ENCODE data around the gene PEDS1.
"Not testable (repeated sequence)": the region's sequence is repeated elsewhere in the genome, so short reads cannot be mapped to it uniquely, and the experiment has no call there.

Gene PEDS1

GRCh38 chr20:50190251-50191064 lies 36.9 kb upstream of the PEDS1 start, which contains the start of gene CEBPB:
Gene CEBPB (plus strand): TSS chr20:50190830. CDS start chr20:50191034, 204 bp downstream.
- peak; percentile 88 to 91 for DNase-seq

- DNase-seq = peak in 1 of 2 donors; percentile 33
Observed at GRCh38 chr20:50189681-50190250, 36.2 kb upstream of the PEDS1 start.

GRCh38 chr20:50188879-50189680 lies 35.6 kb upstream of the PEDS1 start:
- peak; percentile 40 to 85 for DNase-seq

DNA sequence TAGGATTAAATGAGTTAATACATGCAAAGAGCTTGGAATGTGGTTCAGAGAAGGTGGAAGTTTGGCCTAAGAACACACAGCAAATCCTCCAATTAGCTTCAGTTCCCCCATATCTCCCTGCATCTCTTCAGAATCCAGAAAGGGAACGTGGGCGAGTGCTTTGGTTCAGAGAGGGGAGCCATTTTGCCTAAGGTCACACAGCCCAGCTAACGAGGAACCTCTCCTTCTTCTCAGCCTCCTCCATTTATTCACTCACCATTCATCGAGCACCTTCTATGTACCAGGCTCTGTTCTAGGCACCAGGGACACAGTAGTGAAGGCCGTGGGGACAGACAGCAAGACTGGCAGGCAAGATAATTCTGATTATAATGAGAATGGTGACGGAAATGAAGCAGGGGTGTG lies 34.8 kb upstream of the PEDS1 start:
- no peak for DNase-seq

DNA sequence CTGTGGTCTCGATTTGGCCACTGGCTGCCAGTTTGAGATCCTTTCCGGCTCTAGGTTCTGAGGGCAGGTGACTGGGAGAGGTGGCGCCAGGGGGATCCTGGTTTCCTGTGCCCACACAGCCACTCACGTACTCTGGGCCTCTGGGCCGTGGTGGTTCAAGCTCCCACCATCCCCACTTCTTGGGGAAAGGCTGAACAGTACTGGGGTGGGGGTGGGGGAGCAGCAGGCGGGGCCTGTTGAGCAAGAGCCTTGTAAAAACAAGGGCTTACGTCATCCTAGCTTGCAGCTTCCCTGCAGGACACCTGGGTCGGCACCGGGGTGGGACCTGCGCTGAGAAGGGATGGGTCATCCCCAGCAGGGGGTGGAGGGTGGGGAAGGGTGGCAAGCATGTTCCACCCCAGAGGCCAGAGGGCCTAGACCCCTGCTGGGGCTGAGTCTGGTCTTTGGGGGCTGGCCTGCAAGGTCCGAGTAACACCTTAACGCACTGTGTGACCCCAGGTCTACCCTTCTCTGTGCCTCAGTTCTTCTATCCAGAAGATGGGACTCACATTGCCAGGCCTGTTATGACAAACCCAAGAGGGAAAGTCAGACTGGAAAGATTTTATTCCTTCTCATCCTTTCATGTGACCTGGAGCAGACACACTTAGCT lies 34.0 kb upstream of the PEDS1 start:
- DNase-seq = no peak

DNA sequence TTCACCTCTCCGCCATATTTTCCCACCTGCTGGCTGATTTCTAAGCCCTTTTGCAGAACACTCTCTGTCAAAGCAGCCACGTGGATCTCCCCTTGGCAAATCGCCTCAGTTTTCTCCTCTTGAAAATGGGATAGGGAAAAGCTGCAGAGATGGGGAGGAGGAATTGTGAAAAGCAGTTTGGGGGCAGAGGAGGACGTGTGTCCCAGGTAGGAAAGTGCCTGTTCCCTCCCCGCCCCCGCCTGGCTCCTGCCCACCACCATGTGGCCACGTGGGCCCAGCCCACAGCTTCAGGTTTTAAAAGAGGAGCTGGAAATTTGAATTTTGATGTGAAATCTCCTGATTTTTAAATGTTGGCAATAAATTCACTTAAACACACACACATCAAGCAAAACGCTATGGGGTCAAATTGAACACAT lies 33.5 kb upstream of the PEDS1 start:
- no peak for DNase-seq

DNA sequence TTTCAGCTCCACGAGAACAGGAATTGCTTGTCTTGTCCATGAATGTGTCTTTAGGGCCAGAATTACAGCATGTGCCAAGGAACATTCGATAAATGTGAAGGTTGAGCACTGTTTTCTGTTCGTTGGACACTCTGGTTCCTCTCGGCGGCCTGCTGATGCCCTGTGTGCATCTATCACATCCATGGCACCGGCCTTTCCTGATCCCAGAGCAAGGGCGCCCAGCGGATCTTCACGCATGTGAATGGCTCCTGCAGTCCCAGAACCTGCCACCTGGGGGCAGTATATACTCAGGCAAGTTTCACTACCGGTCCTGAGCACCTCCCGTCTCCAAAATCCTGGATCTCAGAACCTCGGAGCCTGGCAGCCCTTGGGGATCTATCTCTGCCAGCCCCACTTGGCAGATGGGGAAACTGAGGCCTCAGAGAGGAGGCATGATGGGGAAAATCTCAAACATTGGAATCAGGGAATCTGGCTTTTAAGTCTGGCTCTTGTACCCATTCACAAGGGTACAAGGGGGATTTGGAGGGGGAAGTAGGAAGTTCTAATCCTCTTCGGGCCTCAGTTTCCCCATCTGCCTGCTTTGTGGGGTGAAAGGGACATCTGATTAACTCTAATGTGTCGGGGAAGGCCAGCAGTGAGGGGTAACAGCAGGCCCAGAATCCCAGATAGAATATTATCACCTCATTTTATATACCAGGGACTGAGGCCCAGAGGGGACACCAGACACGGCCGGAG lies 32.8 kb upstream of the PEDS1 start:
- DNase-seq = peak; percentile 67 to 100

DNA sequence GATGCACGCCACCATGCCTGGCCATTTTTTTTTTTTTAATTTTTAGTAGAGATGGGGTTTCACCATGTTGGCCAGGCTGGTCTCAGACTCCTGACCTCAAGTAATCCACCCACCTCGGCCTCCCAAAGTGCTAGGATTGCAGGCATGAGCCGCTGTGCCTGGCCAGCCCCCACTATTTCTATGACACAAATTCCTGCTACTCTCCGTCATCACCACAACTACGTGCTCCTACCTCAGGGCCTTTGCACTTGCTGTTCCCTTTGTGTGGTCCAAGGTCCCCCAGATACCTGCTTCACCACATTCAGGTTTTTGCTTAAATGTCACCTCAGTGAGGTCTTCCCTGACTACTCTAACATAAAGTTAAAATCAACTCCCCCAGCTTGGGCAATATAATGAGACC lies 31.9 kb upstream of the PEDS1 start:
- no peak for DNase-seq

DNA sequence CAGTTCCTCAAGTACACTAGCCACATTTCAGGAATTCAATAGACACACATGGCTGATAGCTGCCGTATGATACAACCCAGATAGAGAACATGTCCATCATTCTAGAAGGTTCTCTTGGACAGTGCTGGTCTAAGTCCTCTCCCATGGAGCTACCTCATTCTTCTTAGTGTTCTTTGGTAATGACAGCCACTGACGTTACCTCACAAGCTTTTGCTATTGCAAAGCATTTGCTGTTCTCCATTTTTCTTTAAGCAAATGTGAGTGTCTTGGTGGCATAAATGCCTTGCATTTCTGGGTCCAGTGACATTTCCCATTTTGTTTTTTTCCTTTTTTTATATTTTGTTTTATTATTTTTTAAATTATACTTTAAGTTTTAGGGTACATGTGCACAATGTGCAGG lies 28.8 kb upstream of the PEDS1 start:
- peak; percentile 68 to 76 for DNase-seq

- no peak for DNase-seq
Observed at GRCh38 chr20:50181344-50181743, 27.8 kb upstream of the PEDS1 start.

DNA sequence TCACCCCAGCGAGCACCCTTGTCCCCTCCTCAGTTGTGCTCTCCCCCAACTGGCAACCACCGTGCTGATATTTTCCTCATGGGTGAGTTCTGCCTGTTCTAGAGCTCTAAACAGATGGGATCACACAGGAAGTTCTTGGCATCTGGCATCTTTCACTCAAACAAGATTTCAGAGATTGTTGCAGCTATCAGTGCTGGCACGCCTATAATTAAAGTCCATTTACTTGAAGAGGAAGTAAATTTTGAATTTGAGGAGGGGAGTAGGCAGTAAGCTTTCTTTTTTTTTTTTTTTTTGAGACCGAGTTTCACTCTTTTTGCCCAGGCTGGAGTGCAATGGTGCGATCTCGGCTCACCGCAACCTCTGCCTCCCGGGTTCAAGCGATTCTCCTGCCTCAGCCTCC lies 25.1 kb upstream of the PEDS1 start:
- DNase-seq = not testable (repeated sequence)

DNA sequence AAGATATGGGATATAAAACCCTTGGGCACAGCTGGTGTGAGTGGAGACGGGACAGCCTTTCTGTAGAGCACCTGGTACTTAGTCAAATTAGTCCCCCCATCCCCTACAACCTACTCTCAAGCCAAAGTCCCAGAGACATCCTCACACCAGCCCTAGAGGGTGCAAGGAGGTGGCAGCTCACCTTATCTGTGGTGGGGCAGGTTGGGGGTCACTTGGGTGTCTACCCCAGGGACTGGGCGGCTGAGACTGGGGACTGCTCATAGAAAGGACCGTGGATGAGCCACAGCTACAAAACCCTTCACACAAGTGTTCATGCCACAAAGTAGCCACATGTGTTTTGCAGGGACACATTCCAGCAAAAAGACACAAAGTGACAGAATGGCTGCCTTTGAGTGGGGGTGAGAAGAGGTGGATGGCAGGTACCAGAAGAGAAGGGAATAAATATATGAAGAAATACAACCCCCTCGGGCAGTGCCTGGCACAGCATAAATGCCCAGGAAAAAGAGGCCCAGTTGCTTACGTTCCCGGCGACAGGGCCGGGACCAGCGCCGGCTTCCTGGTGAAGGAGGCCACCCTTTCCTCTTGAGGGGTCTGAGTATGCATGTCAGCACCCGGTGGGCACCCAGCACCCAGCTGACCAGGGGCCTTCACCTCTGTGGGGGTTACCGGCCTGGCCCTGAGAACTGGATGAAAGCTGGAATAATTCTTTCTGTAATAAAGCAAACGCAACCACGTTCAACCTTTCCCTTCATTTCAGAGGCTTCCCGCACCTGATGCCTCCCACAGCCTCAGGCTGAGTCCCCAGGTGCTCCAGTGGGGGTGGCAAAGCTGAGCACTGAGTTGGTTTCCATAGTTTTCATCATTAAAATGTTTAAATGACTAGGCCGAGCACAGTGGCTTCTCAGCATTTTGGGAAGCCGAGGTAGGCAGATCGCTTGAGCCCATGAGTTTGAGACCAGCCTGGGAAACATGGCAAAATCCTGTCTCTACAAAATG lies 22.7 kb upstream of the PEDS1 start:
- no peak for DNase-seq

GRCh38 chr20:50174456-50174855 lies 20.9 kb upstream of the PEDS1 start:
- DNase-seq = no peak

GRCh38 chr20:50172347-50173013 lies 19.0 kb upstream of the PEDS1 start:
- DNase-seq = peak; percentile 58 to 64

DNA sequence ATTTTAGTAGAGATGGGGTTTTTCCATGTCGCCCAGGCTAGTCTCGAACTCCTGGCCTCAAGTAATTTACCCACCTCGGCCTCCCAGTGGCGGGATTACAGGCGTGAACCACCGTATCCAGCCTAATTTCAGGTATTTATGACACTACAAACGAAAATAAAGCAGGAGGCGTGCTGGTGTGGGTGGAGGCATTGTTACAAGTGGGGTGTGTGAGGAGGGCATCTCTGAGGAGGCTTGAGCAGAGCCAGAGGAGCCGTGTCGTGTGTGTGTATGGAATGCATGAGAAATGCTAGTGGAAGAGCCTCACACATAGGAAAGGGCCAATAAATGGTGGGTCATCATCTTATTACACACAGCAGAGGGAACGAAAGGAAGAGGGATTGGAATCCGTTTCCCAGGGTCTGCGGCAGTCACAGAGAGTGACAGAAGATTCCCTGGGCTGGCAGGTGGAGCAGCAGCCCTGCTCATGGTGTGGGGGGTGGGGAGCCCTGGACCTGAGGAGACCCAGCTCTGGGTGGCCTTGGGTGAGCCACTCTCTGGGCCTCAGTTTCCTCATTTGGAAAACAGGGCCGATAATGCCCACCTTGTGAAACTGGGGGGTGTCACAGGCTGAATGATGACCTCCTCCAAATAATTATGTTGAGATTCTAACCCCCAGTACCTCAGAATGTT lies 17.2 kb upstream of the PEDS1 start:
- no peak for DNase-seq

- peak; percentile 71 to 99 for DNase-seq
Observed at GRCh38 chr20:50169329-50169823, 15.9 kb upstream of the PEDS1 start.

- peak; percentile 99 for DNase-seq
Observed at GRCh38 chr20:50165684-50166554, 12.4 kb upstream of the PEDS1 start.

DNA sequence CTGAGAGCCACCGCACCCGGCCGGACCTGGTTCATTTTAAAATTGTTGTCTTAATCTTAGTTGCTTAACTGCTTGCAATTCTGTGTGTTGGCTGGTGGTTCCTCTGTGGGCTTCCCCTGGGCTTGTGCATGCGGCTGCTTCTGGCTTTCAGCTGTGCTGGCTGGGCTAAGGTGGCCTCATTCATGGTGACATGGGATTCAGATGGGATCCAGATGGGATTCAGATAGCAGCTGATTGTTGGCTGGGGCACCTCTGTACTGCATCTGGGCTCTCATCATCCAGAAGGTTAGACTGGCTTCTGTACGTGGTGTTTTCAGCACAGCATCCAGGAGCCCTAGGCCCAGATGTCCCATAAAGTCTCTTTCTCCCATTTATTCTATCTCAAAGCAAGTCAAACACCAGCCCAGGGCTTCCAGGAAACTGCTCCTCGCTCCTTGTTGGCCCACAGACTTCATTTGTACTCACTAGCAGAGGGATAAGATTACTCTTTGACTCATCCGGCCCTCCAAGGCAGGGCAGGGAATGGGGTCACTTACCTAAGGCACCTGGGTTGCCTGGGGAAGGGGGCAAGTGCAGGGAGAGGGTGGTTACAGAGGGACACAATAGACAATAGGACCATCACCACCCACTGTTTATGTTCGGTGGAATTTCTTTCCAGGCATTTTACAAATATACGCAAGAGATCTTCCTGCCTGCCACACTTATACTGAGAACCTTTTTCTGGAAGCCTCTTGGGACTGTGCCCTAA lies 10.2 kb upstream of the PEDS1 start:
- DNase-seq = peak; percentile 46 to 62

All from inflammatory macrophage treated with lipopolysaccharide for 1 hour (primary cell).